GM23248 (cell line): ENCODE results near the gene INAFM1.

Experiments
- EZH2 ChIP-seq: fragments of 200-600 bp; sonication (generic); IDR thresholded peaks from 2 replicates; pipeline ENCODE4 v1.6.1; 2018; ENCODE audit warnings: antibody characterized with exemption, mild to moderate bottlenecking; ENCODE audit not compliant: insufficient read depth, poor library complexity, severe bottlenecking
- EZH2phosphoT487 ChIP-seq: fragments of 200-600 bp; sonication (generic); IDR thresholded peaks from 2 replicates; pipeline ENCODE4 v1.6.1; 2018; ENCODE audit warnings: antibody characterized with exemption, moderate library complexity, mild to moderate bottlenecking, low read depth; ENCODE audit not compliant: insufficient read depth

DNA sequence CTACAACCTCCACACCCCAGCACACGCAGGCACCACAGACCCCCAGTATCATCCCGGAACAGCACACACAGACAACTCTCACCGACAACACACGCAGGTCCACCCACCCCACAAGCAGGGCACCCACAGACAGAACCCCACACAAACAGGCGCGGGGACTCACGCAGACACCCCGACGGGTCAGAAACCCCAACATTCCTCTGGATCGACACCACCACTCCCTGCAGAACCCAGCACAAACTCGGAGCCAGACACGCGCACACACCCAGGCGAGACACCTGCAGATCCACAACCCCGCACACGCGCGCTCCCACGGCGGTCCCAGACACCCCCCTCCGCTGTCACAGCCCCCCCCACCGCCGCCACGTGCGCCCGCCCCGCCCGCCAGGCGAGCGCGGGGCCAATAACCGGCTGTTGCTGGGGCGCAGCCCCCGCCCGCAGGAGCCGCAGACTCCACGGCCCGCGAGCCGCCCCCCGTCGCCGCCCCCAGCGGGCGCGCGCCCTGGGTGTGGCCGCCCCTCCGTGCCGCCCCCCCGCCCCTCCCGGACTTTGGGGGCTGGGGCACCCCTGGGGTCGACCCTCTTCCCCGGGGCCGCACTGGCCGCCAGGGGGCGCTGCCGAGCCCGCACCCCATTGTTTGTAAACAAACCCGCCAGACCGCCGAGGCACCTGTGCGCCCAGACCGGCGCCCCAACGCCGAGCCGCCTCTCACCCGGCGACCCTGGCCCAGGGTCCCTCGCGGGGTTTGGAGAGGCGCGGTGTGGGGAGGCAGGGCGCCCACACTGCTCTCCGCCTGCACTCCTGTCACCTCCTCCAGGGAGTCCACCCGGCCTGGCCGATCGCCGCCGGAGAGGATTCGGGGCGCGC is 44.4 kb upstream of the INAFM1 start:
- no peak for TF ChIP-seq EZH2
- no peak for TF ChIP-seq EZH2phosphoT487
